ENCODE results near the gene FGF5. TPM values are rescaled to one million over a fixed set of nuclear protein-coding genes. Genes with fewer than 3 reads are reported as not detected.

FGF5 gene
- total RNA-seq, 1 donor from 2014 or later: 0.30 TPM

DNA sequence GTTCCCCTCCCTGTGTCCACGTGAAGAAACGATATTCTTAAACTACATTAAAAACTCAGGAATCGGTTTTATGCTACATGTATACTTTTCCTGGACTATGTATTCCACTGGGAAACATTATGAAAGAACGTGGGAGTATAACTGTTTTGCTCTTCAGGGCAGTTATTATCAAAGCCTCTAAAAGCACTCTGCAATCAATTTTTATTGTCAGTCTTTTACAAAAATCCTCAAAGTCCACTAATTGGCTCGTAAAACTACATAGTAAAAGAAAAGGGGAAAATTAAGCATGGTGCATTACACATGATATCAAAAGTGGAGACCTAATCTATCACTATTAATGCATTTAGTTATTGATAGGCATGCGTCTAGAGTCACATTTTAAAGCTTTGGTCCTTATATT is 57.7 kb downstream of the FGF5 start:
- intact Hi-C loops (cut with DNase I): no loop called here
- no peak for DNase-seq (ENCODE audit: low spot score)

- intact Hi-C loops (cut with DNase I): loop anchor here (10.0 kb wide), 1 partner anchor 1377 kb away; no protein-coding TSS in a partner anchor
- no peak for DNase-seq (ENCODE audit: low spot score)
These were observed 65.2 kb downstream of the FGF5 start for GRCh38 chr4:80331693-80332092.

GRCh38 chr4:80333121-80333520 is 66.7 kb downstream of the FGF5 start:
- intact Hi-C loops (cut with DNase I): loop anchor here (10.0 kb wide), 1 partner anchor 1378 kb away; no protein-coding TSS in a partner anchor
- no peak for DNase-seq (ENCODE audit: low spot score)

- DNase-seq (ENCODE audit: low spot score): no peak
- intact Hi-C loops (cut with DNase I): loop anchor here (10.0 kb wide), 1 partner anchor 1380 kb away; no protein-coding TSS in a partner anchor
These were observed 68.1 kb downstream of the FGF5 start for GRCh38 chr4:80334568-80334967.

- intact Hi-C loops (cut with DNase I): loop anchor here (10.0 kb wide), 1 partner anchor 1380 kb away; no protein-coding TSS in a partner anchor
- DNase-seq (ENCODE audit: low spot score): no peak
These were observed 68.7 kb downstream of the FGF5 start for GRCh38 chr4:80335226-80335553.

- intact Hi-C loops (cut with DNase I): loop anchor here (10.0 kb wide), 1 partner anchor 1381 kb away; no protein-coding TSS in a partner anchor
- DNase-seq (ENCODE audit: low spot score): peak; percentile 82
These were observed 69.3 kb downstream of the FGF5 start, which contains the start of gene CFAP299 for GRCh38 chr4:80335554-80336358. Gene CFAP299 (plus strand): TSS chr4:80335730.

DNA sequence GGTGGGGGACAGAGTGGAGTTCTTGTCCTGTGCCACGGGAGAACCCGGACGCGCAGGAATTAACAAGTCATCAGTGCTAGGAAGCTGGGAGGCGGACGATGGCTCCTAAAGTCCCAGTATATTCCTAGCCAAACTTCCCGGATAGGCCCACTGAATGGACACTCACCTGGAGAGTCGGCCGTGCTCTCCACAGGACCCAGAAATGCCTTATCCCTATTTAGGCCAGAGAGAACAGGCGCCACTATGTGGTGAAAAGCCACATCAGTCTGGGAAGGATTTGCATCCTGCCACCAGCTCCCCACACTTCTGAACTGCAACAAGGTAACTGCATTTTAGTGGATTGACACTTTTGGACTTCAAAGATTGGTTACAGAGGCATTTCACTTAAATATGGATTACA is 70.1 kb downstream of the FGF5 start:
- intact Hi-C loops (cut with DNase I): loop anchor here (10.0 kb wide), 1 partner anchor 1382 kb away; no protein-coding TSS in a partner anchor
- DNase-seq (ENCODE audit: low spot score): no peak

GRCh38 chr4:80340036-80340435 is 73.6 kb downstream of the FGF5 start:
- intact Hi-C loops (cut with DNase I): no loop called here
- DNase-seq (ENCODE audit: low spot score): no peak

Other genes with a start within 250 kb of the FGF5 start
- 54.6 TPM for gene ANTXR2, start 193.4 kb upstream of the FGF5 start, total RNA-seq
- gene PRDM8, start 69.2 kb upstream of the FGF5 start, total RNA-seq: 1.6 TPM
- gene CFAP299, start 69.1 kb downstream of the FGF5 start, total RNA-seq: not detected